GM21723 (cell line): Measurements from ENCODE around the gene IL1A.

Source experiments
- ATAC-seq: cut with Tn5 transposase; IDR thresholded peaks from one replicate; pipeline ENCODE4 v1.9.1; 2021; ENCODE audit warnings: mild to moderate bottlenecking, moderate library complexity; ENCODE audit not compliant: unreplicated experiment

Gene IL1A

GRCh38 chr2:112793449-112793978 lies 9.2 kb upstream of the IL1A start:
- ATAC-seq = no peak

GRCh38 chr2:112792419-112792818 lies 8.1 kb upstream of the IL1A start:
- no peak for ATAC-seq

DNA sequence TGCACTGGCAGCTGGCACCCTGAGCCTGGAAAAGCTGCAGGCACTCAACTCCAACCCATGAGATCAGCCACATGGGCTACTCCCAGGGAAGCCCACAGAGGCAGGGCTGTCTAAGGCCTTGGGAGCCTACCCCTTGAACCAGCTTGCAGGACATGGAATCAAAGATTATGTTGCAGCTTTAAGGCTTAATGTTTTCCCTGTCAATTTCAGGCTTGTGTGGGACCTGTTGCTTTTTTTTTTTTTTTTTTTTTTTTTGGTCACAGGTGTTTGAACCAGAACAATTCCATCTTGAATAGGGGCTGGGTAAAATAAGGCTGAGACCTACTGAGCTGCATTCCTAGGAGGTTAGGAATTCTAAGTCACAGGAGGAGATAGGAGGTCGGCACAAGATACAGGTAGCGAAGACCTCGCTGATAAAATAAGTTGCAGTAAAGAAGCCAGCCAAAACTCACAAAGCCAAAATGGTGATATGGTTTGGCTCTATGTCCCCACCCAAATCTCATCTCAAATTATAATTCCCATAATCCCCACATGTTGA lies 7.5 kb upstream of the IL1A start:
- no peak for ATAC-seq

DNA sequence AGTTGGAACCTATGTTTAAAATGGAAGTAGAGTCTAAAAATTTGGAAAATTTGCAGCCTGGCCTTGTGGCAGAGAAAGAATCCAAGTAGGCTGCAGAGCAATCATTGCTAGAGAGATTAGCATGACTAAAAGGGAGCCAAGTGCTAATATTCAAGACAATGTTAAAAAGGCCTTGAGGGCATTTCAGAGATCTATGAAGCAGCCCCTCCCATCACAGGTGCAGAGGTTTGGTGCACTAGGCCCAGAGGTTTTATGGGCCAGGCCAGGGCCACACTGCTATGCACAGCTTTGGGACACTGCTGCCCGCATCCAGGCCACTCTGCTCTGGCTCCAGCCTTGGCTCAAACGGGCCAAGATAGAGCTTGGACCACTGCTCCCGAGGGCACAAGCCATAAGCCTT lies 6.7 kb upstream of the IL1A start:
- no peak for ATAC-seq

DNA sequence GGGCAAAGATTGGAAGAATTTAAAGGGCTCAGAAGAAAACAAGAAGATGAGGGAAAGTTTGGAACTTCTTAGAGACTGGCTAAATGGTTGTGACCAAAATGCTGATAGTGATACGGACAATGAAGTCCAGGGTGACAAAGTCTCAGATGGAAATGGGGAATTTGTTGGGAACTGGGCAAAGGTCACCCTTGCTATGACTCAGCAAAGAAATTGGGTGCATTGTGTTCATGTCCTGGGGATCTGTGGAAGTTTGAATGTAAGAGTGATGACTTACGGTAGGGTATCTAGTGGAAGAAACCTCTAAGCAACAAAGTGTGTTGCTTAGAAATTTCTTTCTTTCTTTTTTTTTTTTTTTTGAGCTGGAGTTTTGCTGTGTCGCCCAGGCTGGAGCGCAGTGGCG lies 6.0 kb upstream of the IL1A start:
- no peak for ATAC-seq

DNA sequence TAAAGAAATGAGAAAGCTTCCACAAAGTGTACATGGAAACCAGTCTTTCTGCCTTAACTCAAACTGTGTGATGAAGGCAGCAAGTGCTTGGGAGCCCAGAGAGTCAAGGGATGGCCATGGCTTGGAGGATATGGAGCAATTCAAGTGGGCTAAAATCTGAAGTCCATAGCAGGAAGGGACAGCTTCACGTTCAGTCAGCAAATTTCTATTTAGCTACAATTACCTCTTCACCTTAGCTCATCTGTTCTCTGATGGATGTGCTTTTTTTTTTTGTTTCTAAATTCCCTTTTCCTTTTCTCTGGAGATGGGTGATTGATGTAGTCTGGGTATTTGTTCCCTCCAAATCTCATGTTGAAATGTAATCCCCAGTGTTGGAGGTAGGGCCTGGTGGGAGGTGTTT lies 4.9 kb upstream of the IL1A start:
- ATAC-seq = no peak

DNA sequence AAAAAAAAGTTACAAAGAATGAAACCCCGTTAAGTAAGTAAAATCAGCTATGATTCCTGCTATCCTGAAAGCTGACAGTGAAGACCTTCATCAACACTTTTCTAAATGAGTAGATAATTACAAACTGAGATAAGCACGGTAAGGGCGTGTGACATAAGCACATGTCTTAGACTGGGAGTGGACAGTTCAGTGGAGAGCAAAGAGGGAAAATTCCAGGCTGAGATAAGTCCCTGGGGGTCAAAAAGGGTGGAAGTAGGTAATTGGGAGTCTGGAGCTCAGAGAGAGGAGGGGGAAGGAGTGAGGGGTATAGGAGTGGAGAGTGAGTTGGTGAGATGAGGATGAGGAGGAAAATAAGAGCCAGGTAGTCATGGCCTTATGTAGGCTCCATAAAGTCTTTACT lies 4.4 kb upstream of the IL1A start:
- no peak for ATAC-seq

DNA sequence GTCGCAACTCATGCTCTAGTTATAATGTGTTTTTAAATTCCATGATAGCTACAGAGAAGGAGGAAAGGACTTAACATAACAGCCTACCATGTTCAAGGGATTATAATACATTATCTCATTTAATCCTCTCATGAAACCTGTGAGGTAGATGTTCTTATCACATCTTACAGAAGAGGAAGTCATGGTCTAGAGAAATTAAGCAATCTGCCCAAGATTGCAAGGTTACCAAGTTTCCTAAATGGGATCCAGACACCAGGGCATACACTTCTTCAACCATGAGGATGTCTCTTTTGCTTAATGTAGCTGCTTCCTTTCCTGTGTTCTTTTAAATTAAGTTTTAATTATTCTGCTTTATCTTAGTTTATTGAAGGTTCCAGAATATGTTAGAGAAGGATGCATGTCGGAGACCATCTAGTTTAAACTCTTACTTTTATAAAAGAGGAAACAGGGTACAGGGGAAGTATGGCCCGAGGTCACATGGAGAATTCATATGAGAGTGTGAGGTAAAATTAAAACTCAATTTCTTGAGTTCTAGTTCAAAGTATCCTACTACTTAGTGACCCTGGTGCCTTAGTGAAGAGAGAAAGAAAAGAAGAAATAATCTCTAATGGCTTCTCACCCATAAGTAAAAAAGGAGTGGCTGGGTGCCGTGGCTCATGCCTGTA lies 3.6 kb upstream of the IL1A start:
- ATAC-seq = no peak

GRCh38 chr2:112787294-112787693 lies 3.0 kb upstream of the IL1A start:
- ATAC-seq = no peak

DNA sequence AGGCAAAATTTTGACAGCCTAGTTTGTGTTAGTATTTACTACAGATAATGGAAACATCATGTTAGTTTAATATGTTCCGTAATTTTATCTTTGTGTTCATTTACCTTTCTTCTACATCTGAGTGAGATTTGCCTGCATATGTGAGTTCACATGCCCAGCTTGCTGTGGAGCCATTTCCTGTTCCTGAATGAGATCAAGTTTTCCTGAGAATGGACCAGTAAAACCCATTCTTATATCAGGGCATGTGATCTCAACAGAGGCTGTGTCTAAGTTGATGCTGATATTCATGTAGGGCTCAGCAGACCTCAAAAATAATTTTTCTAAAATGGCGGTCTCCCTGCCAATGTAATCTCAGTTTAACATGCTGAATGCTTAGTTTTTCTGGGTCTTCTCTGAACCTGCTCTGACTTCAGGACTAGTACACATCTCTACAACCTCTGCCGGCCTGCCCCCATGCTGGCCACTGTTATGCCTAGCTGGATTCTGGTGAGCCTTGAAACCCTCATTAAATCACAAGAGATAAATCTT lies 1.0 kb downstream of the IL1A start:
- no peak for ATAC-seq

- peak; percentile 83 for ATAC-seq
Observed at GRCh38 chr2:112782234-112782799, 2.0 kb downstream of the IL1A start.

DNA sequence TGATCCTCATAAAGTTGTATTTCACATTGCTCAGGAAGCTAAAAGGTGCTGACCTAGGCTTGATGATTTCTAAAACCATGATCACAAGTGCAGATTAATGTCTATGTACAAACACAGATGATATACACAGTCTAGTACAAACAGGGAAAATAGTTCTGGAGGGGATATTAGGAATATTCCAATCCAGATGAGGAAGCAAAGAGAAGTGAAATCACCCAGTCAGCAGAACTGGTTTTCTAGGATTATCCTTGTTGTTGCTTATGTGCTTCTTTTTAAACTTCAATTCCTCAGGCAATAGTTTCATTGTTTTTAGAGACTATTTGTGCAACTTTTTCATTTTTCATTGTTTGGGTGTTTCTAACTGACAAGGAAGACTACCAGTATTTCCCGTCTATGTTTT lies 4.7 kb downstream of the IL1A start:
- no peak for ATAC-seq

- ATAC-seq = no peak
Observed at GRCh38 chr2:112777036-112777435, 7.3 kb downstream of the IL1A start.

- no peak for ATAC-seq
Observed at GRCh38 chr2:112776113-112776512, 8.2 kb downstream of the IL1A start.

DNA sequence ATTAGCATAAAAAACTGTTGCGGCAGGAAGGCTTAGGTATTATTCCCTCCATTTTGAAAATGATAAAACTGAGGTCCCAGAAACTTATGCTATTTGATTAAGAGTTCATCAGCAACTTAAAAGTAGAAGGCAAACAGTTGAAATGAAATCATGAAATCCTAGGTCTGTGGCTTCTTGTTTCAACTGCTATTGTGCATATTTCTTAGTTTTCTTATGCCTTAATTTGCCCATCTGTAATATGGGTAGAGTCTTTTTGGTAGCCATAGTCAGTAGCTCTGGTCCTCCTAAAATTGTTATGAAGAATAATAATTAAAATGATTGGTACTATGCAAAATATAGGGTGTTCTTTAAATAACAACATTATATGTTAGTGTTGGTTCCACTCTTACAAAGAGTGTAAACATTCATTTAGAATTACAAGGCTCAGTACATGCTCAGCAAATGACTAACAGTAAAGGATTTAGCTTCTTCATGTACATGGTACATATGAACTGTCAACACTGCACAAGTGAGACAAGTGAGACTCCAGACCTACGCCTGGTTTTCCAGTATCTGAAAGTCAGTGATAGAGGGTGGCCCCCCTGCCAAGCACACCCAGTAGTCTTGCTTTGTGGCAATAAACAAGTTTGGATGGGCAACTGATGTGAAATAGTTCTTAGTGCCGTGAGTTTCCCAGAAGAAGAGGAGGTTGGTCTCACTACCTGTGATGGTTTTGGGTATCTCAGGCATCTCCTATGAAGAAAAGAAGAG lies 9.6 kb downstream of the IL1A start:
- no peak for ATAC-seq

- no peak for ATAC-seq
Observed at GRCh38 chr2:112773556-112773955, 10.7 kb downstream of the IL1A start.

DNA sequence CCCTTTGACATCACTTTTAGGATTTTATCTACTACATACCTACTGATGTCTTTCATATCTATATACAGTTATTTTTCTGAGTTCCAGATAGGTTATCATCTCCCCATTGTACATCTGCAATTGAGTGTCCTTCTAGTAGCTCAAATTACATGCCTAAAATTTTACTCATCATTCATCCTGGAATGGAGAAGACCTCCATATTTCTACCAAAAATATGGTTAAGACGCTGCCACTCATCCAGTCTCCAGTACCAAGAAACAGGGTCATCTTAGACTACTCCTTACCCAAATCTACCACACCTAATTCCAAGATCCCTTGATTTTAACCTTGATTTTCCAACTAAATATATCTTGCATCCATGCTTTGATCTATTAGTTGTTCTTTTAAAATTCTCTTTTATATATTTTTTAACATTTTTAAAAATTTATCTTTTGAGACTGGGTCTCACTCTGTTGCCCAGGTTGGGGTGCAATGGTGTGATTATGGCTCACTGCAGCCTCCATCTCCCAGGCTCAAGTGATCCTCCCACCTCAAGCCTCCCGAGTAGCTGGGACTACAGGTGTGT lies 11.3 kb downstream of the IL1A start:
- no peak for ATAC-seq

GRCh38 chr2:112772322-112772721 lies 12.0 kb downstream of the IL1A start:
- no peak for ATAC-seq

- no peak for ATAC-seq
Observed at GRCh38 chr2:112768432-112768831, 15.9 kb downstream of the IL1A start.

DNA sequence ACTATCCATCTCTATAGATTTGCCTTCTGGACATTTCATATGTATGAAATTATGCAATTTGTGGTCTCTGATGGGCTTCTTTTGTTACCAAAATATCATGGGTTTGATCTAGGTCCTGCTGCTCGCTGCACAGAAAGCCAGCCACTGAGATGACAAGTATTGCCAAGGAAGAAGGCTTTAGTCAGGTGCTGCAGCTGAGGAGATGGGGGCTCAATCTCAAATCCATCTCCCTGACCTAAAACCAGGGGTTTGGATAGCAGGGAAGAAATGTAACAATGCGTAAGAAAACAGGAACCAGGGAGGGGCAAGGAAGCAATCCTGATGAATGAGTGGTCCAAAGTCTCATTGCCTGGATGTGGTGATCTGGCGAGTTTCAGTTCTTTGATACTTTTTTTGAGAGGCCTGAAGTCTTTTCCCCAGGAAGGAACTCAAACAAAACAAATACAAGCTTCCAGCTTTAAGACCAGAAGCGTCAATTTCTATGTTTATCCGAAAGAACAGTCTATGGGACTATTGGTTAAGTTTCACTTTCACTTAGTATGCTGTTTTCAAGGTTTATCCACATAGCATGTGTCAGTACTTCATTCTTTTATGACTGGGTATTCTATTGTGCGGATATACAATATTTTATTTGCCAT lies 16.5 kb downstream of the IL1A start:
- ATAC-seq = no peak

DNA sequence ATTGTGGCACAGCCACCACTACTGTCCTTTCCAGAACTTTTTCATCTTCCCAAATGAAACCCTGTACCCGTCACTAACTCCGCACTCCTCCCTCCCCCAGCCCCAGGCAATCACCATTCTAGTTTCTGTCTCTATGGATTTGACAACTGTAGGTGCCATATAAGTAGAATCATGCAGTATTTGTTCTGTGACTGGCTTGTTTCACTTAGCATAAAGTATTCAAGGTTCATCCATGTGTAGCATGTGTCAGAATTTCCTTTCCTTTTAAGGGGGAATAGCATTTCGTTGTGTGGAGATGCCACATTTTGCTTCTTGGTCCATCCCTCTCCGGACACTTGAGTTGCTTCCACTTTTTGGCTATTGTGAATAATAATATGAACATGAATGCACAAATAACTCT lies 19.0 kb downstream of the IL1A start:
- no peak for ATAC-seq
